ENCODE data around the gene NEO1.

DNA sequence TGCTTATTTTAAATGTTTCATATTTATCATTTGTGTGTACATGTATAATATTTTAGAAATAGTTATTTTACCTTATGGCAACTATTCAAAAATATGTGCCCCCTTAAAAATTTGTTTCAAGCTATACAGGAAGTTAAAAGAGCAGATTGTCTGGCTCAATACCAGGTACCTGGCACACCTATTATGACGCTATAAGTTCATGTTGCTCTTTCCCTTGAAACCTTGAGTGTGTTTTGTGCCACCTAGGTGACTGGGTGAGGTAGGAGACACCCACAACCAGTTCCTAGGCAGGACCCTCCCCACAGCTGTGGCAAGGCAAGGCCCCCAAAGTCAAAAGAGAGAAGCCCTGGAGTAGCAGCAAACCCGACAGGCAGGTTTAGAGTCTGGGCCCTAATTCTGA lies 20.6 kb upstream of the NEO1 start:
- TF ChIP-seq CTCF (IDR thresholded peaks at IDR 0.05; ENCODE audit: insufficient read depth, low read depth, low read length) (no peak), EZH2 (IDR thresholded peaks at IDR 0.05; ENCODE audit: insufficient read depth, low read length) (no peak)
